GM13976 (cell line): ENCODE results near the gene SPG7.

Experiments
- DNase-seq: peaks from one replicate; pipeline ENCODE4 v3.0.0; 2012; ENCODE audit warnings: low spot score
- CTCF ChIP-seq: IDR thresholded peaks from 2 replicates; pipeline ENCODE4 v1.5.1; 2012; ENCODE audit warnings: borderline replicate concordance, mild to moderate bottlenecking; ENCODE audit not compliant: insufficient read depth; ENCODE audit errors: extremely low read depth, missing control alignments, control extremely low read depth
- in situ Hi-C: fragments of 300-500 bp; cut with MboI; formaldehyde crosslinking; loops from one replicate; pipeline ENCODE4 v1.12.0; 2022; ENCODE audit warnings: low sequenced_read_pairs, mixed read lengths, inconsistent platforms; ENCODE audit not compliant: unreplicated experiment

Gene SPG7

GRCh38 chr16:89545044-89545830 lies 37.0 kb downstream of the SPG7 start:
- no peak for DNase-seq
- in situ Hi-C loops, result no loop called here
- TF ChIP-seq CTCF, result no peak

- no peak for TF ChIP-seq CTCF
- in situ Hi-C loops, result no loop called here
- DNase-seq, result no peak
Measured at GRCh38 chr16:89545831-89546574, 37.8 kb downstream of the SPG7 start.

- in situ Hi-C loops, result no loop called here
- TF ChIP-seq CTCF, result no peak
- DNase-seq, result no peak
Measured at GRCh38 chr16:89546781-89547180, 38.6 kb downstream of the SPG7 start.

GRCh38 chr16:89547291-89547690 lies 39.1 kb downstream of the SPG7 start:
- no peak for DNase-seq
- no peak for TF ChIP-seq CTCF
- in situ Hi-C loops, result no loop called here

GRCh38 chr16:89547860-89548259 lies 39.7 kb downstream of the SPG7 start:
- DNase-seq, result no peak
- in situ Hi-C loops, result no loop called here
- no peak for TF ChIP-seq CTCF

- DNase-seq, result no peak
- no peak for TF ChIP-seq CTCF
- in situ Hi-C loops, result no loop called here
Measured at GRCh38 chr16:89548344-89549006, 40.3 kb downstream of the SPG7 start.
